Glomerular endothelial cell (primary cell): ENCODE results near the gene TUBGCP6. TPM values are rescaled to one million over a fixed set of nuclear protein-coding genes. Genes with fewer than 3 reads are reported as not detected.

Source experiments
- DNase-seq: peaks from one replicate; pipeline ENCODE4 v3.0.0-alpha.2; 2011; ENCODE audit warnings: low read depth, low spot score; ENCODE audit errors: extremely low read depth
- total RNA-seq: library from RNA; depleted of rRNA; stranded (reverse); fragments of >200 nt; gene quantifications from 2 replicates; pipeline ENCODE4 v1.2.3, GENCODE V29; 2015

Gene TUBGCP6
- total RNA-seq, 1 donor from 2014 or later = 47.1 TPM

GRCh38 chr22:50184004-50184901, 60.6 kb downstream of the TUBGCP6 start:
- no peak for DNase-seq

- no peak for DNase-seq
These were observed 61.5 kb downstream of the TUBGCP6 start for GRCh38 chr22:50183141-50183971.

- no peak for DNase-seq
These were observed 62.4 kb downstream of the TUBGCP6 start for GRCh38 chr22:50182176-50183081.

GRCh38 chr22:50180727-50181521, 63.9 kb downstream of the TUBGCP6 start:
- no peak for DNase-seq

- DNase-seq = no peak
These were observed 64.7 kb downstream of the TUBGCP6 start for GRCh38 chr22:50179937-50180726.

GRCh38 chr22:50178871-50179869, 65.7 kb downstream of the TUBGCP6 start:
- no peak for DNase-seq

- no peak for DNase-seq
These were observed 66.4 kb downstream of the TUBGCP6 start for GRCh38 chr22:50178471-50178864.

GRCh38 chr22:50177537-50178470, 67.0 kb downstream of the TUBGCP6 start:
- no peak for DNase-seq

- DNase-seq = no peak
These were observed 67.8 kb downstream of the TUBGCP6 start for GRCh38 chr22:50176850-50177536.

GRCh38 chr22:50175921-50176849, 68.6 kb downstream of the TUBGCP6 start:
- DNase-seq = no peak

- no peak for DNase-seq
These were observed 69.7 kb downstream of the TUBGCP6 start for GRCh38 chr22:50175191-50175461.

GRCh38 chr22:50174382-50175190, 70.2 kb downstream of the TUBGCP6 start:
- DNase-seq = no peak

- no peak for DNase-seq
These were observed 70.9 kb downstream of the TUBGCP6 start for GRCh38 chr22:50173983-50174355.

GRCh38 chr22:50173311-50173982, 71.4 kb downstream of the TUBGCP6 start:
- DNase-seq = no peak
